Measurements from ENCODE around the gene ARPP19. TPM values are rescaled to one million over a fixed set of nuclear protein-coding genes. Genes with fewer than 3 reads are reported as not detected.

ARPP19 gene
- total and polyA plus RNA-seq, 9 of the 15 experiments (the other 6 are each of a cell fraction or from before 2014, with no cell fraction given) = 33.3 to 102 (median 60.5) TPM

DNA sequence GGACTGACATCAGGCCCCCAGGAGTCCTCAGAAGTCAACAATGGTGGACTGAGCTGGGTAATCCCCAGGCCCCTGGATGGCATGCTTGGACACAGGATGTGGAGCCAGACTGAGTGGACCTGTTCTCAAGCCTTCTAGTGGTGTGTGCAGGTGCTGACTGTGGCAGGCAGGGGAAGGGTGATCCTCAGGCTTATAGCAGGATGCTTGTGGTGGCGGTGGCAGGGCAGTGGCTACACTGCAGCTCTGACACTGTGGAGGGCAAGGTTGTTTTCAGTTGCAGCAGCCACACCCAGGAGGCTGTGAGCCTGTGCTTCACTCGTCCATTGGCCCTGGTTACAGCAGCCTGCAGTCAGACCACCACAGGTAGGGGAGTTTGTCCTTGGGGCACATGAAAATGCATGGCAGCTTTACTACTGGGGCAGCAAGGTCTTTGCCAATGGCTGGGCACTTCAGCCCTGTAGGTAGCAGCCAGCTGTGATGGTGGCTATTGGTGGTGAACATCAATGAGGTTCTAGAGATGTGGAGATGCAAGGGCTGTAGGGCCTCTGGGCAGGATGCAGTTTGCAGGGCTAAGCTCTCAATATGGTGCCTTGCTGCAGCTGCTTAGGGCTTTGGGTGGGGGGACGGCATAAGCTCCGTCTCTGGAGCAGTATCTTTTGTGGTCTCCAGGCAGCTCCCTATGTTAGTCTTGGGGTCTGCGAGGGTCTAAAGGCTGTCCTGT, 22.6 kb downstream of the ARPP19 start (continued):
- TF ChIP-seq, protein P1, sequence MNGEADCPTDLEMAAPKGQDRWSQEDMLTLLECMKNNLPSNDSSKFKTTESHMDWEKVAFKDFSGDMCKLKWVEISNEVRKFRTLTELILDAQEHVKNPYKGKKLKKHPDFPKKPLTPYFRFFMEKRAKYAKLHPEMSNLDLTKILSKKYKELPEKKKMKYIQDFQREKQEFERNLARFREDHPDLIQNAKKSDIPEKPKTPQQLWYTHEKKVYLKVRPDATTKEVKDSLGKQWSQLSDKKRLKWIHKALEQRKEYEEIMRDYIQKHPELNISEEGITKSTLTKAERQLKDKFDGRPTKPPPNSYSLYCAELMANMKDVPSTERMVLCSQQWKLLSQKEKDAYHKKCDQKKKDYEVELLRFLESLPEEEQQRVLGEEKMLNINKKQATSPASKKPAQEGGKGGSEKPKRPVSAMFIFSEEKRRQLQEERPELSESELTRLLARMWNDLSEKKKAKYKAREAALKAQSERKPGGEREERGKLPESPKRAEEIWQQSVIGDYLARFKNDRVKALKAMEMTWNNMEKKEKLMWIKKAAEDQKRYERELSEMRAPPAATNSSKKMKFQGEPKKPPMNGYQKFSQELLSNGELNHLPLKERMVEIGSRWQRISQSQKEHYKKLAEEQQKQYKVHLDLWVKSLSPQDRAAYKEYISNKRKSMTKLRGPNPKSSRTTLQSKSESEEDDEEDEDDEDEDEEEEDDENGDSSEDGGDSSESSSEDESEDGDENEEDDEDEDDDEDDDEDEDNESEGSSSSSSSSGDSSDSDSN (IDR thresholded peaks at IDR 0.05; ENCODE audit: borderline replicate concordance in 1 of 2, low read depth in 2 of 2, low read length in 2 of 2) = no peak
- no peak for TF ChIP-seq AFF4 (CRISPR knock-in tag; IDR thresholded peaks at IDR 0.05)
- TF ChIP-seq, protein P2, sequence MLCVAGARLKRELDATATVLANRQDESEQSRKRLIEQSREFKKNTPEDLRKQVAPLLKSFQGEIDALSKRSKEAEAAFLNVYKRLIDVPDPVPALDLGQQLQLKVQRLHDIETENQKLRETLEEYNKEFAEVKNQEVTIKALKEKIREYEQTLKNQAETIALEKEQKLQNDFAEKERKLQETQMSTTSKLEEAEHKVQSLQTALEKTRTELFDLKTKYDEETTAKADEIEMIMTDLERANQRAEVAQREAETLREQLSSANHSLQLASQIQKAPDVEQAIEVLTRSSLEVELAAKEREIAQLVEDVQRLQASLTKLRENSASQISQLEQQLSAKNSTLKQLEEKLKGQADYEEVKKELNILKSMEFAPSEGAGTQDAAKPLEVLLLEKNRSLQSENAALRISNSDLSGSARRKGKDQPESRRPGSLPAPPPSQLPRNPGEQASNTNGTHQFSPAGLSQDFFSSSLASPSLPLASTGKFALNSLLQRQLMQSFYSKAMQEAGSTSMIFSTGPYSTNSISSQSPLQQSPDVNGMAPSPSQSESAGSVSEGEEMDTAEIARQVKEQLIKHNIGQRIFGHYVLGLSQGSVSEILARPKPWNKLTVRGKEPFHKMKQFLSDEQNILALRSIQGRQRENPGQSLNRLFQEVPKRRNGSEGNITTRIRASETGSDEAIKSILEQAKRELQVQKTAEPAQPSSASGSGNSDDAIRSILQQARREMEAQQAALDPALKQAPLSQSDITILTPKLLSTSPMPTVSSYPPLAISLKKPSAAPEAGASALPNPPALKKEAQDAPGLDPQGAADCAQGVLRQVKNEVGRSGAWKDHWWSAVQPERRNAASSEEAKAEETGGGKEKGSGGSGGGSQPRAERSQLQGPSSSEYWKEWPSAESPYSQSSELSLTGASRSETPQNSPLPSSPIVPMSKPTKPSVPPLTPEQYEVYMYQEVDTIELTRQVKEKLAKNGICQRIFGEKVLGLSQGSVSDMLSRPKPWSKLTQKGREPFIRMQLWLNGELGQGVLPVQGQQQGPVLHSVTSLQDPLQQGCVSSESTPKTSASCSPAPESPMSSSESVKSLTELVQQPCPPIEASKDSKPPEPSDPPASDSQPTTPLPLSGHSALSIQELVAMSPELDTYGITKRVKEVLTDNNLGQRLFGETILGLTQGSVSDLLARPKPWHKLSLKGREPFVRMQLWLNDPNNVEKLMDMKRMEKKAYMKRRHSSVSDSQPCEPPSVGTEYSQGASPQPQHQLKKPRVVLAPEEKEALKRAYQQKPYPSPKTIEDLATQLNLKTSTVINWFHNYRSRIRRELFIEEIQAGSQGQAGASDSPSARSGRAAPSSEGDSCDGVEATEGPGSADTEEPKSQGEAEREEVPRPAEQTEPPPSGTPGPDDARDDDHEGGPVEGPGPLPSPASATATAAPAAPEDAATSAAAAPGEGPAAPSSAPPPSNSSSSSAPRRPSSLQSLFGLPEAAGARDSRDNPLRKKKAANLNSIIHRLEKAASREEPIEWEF (CRISPR knock-in tag; IDR thresholded peaks at IDR 0.05) = no peak
- TF ChIP-seq ZKSCAN8 (CRISPR knock-in tag; IDR thresholded peaks at IDR 0.05) = no peak
- TF ChIP-seq HDGF (IDR thresholded peaks at IDR 0.05) = no peak
- no peak for TF ChIP-seq HMGN3 (IDR thresholded peaks at IDR 0.05; ENCODE audit: borderline replicate concordance, extremely low read depth, insufficient read length, low read depth, low read length)
- no peak for TF ChIP-seq TCFL5 (CRISPR knock-in tag; conservative IDR thresholded peaks at IDR 0.05)
- TF ChIP-seq POLR2G (IDR thresholded peaks at IDR 0.05; ENCODE audit: low read depth, low read length) = peak; percentile 54; the same call in 1 of the 2 replicates
- no peak for TF ChIP-seq COPS2 (conservative IDR thresholded peaks at IDR 0.05)
- TF ChIP-seq MNT (conservative IDR thresholded peaks at IDR 0.05) = no peak
- TF ChIP-seq ZBTB43 (CRISPR knock-in tag; IDR thresholded peaks at IDR 0.05) = no peak
